Stimulated activated CD8-positive, alpha-beta memory T cell treated with anti-CD3 and anti-CD28 coated beads, Interleukin-7, amount 100 ng/mL, for 48 hours (primary cell): ENCODE results near the gene PPFIA4.
"Not testable (repeated sequence)": the region's sequence is repeated elsewhere in the genome, so short reads cannot be mapped to it uniquely, and the experiment has no call there.

Experiments
- DNase-seq, 2 donors: peaks; one replicate each; pipeline ENCODE4 v3.0.0-alpha.2; 2020; ENCODE audit warnings: low read depth in 1 of 2; ENCODE audit errors: extremely low read depth in 1 of 2

The PPFIA4 gene

DNA sequence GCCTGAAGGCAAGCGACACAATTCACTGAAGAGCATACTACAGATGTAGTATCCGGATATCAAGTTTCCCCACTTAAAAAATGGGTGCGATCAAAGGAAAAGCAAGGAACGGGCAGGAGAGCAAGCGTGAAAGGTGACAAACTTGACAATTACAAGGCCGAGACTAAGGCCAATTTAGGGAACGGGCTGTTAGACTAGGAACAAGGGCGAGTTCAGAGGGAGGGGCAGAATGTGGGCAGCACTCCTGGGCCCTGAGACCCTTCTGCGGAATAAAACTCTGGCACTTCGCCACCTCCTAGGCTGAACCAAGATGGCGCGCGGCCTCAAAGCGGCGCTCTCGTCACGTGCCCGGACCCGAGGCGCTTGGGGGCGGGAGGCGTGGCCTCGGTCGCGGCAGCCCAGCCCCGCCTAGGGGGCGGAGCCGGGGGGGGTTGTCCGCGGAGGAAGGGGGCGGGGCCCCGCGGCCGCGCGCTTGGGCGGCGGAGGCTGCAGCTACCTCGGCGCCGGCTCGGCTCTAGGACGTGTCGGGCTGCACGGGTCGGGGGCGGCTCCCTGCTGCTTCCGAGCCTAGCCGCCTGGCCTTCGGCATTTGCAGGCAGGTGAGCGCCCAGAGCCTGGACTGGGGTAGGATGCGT, at the start of gene PPFIA4:
PPFIA4 (plus strand) TSS at position 461 of the 635 bp plus-strand sequence. CDS start 12,518 bp downstream, outside the sequence.
- peak; percentile 71 to 76 for DNase-seq

DNA sequence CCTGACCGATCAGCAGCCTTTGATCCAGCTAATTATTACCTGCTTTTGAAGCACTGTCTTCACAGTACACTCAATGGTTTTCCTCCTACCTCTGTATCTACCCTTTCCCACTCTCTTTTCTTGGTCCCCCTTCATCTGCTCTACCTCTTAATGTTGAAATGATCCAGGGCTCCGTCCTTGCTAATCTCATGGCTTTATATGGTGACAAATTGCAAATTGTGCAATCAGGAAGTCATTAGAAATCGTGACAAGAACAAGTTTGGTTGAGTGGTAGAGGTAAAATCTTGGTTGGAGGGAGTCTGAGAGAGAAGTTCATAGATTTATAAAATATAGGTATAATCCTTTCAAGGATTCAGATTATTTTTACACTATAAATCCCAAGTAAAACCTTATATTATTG, 49.7 kb upstream of the PPFIA4 start:
- DNase-seq = no peak

DNA sequence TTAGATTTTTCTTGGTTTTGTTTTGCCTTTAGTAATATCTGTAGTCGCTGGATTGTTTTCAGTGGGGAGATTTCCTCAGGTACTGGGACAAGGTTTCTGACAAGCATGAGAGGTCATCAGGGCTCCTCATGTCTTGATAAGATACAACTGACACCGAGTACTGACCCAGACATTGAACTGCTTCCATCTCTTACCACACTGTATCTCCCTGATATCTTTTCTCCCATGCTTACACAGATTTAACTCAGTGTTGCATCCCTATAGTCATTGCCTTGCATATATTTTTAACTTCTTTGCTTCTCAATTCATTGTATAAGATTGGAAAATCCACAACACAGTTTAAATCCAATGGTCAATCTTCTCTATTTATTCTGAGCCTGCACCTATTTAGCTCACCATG, 46.8 kb upstream of the PPFIA4 start:
- no peak for DNase-seq

DNA sequence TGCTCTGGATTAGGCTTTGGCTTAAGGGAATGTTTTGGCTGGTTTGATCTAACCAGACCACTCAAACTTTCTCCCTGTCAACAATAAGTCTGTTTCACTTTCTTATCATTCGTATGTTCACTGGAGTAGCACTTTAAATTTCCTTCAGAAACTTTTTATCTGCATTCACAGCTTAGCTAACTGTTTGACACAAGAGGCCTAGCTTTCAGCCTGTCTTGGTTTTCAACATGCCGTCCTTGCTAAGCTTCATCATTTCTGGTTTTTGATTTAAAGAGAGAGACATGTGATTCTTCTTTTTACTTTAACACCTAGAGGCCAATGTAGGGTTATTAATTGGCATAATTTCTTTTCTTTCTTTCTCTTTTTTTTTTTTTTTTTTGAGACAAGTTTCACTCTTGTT, 44.4 kb upstream of the PPFIA4 start:
- no peak for DNase-seq

DNA sequence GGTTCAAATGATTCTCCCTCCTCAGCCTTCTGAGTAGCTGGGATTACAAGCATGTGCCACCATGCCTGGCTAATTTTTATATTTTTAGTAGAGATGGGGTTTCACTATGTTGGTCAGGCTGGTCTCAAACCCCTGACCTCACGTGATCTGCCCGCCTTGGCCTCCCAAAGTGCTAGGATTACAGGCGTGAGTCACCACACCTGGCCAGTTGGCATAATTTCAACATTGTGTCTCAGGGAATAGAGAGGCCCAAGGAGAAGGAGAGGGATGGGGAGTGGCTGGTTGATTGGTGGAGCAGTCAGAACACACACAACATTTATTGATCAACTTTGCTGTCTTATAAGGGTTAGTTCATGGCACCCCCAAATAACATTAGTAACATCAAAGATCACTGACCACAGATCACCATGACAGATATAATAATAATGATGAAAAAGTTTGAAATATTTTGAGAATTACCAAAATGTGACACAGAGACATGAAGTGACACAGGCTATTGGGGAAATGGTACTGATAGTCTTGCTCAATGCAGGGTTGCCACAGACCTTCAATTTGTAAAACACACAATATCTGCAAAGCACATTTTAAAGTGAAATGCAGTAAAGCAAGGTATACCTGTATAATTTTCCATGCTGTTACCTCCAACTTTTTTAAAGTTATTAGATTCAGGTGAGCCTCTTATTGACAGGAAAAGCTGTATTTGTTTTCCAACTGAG, 43.4 kb upstream of the PPFIA4 start:
- no peak for DNase-seq

DNA sequence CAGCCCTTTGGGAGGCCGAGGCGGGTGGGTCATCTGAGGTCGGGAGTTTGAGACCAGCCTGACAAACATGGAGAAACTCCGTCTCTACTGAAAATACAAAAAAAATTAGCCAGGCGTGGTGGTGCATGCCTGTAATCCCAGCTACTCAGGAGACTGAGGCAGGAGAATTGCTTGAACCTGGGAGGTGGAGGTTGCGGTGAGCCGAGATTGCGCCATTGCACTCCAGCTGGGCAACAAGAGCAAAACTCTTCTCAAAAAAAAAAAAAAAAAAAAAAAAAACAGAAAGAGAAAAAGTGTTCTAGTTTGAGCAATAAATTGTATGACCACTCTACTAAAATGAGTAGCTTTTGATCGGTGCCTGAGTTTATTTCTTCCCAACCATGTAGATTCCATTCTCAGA, 40.2 kb upstream of the PPFIA4 start:
- not testable (repeated sequence) for DNase-seq

DNA sequence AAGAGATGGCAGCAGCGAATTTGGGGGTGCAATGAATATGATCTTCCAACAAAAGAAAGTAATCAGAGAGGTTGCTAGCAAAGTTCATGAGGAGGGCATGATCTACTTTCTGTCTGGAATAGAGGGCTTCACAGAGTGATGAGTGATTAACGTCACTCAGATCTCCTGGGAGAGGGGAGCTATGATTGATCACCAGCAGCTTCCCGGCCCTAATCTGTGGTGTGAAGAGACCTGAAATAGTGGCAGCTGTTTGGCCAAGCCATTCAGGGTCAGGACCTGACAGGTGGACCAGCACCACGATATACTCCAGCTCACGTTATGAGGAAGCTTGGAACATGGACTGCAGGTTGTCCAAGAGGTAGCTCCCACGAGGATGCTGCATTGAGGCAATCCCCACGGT, 39.0 kb upstream of the PPFIA4 start:
- DNase-seq = no peak

DNA sequence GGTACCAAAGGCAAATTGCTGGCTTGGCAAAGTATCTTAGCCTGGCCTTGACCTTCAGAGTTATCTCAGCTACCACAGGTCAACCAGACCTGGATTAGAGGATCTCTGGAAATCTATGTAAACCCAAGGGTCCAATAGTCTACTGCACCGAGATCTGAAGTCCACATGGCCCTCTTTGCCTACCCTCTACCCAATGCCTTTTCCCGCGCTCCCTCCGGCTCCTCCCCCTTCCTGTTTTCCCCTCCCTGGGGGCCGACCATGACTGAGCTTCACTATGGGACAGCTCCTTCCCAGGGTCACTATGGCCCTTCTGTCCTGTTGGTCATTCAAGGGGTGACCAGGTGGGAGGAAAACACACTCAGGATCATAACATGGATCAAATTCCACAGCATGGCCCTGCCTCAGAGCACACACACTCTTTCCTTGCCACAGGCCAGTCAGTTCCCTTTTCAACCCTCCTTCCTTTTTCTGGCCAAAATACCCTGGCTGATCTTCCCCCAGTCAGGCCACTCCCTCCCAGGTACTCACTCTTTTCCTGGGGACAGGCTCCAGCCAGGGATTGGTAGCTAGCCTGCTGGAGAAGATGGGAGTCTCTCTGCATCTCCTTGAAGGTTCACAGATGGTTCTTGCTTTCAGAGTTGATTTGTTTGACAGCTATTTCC, 38.2 kb upstream of the PPFIA4 start:
- DNase-seq = no peak

DNA sequence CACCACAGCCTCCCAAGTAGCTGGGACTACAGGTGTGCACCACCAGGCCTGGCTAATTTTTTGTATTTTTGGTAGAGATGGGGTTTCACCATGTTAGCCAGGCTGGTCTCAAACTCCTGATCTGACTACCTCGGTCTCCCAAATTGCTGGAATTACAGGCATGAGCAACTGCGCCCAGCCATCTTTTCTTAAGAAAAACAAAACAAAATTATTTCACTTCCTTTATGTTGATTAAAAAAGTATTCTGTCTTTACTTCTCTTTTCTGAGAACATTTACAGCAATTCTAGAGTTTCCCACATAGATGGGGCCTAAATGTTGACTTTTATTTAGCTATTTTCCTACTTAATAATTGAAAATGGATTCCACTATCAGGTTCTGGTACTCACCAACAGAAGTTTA, 36.4 kb upstream of the PPFIA4 start:
- no peak for DNase-seq

DNA sequence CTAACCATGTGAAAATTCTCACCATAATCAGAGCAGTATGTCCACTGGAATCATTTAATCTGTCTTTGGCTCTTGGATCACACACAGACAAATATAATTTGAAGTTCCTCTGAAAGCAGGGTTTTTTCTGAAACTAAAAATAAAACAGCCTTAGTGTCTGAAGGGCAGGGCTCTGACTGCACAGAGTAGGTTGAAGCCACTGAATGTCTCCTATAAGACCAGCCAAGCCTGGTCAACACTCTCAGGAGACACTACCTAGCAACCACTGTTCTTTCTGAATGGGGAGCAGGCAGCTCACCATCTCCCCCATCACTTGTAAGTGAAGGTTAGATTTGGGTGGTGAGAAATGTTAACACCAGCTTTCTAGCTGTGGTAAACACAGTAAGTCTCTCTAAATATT, 35.2 kb upstream of the PPFIA4 start:
- no peak for DNase-seq

DNA sequence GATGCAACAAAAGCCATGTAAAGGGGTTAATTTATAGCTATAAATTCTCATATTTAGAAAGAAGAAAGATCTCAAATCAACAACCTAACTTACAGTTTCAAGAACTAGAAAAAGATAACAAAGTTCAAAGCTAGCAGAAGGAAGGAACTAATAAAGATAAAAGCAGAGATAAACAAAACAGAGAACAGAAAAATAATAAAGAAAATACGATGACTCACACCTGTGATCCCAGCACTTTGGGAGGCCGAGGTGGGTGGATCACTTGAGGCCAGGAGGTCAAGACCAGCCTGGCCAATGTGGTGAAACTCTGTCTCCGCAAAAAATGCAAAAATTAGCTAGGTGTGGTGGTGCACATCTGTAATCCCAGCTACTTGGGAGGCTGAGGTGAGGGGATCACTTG, 31.5 kb upstream of the PPFIA4 start:
- no peak for DNase-seq

DNA sequence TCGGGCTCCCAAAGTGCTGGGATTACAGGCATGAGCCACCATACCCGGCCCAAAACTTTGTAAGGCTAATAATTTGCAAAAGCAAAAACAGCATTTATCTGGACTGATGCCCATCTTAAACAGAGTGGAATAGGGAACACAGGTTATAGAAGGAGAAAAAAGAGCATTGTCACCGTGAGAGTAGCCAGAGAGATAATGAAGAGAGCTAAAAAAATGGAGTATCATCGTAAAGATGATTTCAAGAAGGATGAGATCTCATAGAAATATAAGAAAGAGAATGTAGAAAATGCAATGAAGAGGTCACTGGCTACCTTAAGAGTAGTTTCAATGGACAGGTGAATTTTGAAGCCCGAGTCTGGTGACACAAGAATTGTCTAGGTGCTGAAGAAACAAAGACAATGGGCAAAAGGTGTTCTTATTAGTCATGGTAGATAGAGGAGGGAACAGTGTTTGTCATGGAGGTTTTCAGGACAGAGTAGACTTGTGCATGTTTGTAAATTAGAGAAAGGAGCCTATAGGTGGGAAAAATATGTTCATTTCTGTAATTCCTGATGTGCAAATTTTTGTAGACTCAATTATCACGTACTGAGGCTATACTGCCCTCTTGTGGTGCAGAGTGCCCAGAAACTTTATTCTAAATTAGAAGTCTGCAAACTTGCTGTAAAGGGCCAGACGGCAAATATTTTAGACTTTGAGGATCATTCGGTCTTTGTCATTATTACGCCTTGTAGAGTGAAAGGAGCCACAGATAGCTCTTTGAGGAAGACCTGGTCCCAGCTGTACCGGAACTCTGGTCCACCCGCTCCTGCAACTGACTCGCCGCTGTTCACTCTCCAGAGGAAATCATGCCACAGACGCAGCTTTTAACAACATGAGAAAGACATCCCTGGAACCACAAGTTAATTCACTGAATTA, 27.2 kb upstream of the PPFIA4 start:
- peak in 1 of 2 donors; percentile 19 for DNase-seq

DNA sequence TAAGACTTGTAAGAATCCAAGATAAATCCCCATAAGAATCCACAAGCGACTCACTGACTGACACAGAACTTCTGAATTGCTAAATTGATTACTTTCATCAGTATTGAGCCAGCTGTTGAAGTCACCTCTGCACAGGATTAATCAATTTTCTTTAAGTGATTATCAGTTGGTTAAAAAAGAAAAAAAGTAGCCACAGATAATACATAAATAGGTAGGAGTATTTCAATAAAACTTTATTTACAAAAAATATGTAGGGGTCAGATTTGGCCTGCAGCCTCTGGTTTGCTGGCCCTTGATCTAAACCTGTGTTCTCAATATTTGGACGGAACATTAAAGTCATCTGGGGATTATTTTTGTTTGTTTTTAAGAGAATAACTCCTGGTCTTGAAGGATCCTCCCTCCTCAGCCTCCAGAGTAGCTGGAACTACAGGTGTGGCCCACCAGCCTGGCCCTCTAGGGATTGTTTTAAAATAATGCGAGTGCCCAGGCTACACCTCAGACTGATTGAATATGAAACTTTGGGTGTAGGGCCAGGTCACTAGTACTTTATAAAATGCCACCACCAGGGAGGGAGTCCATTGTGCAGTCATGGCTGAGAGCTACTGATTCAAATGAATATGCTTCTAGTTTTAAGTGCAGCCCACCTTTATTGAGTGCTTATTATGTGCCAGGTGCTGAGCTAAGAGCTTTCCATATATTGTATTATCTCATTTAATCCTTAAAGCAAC, 25.9 kb upstream of the PPFIA4 start:
- DNase-seq = no peak

DNA sequence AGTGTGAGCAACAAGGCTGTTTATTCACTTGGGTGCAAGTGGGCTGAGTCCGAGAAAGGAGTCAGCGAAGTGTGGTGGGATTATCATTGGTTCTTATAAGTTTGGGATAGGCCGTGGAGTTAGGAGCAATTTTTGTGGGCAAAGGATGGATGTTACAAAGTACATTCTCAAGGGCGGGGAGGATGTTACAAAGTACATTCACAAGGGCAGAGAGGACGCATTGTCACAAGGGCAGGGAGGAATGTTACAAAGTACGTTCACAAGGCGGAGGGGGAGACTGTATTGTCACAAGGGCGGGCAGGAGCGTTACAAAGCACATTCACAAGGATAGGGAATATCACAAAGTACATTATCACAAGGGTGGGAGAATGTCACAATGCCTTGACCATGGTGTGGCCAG, 24.3 kb upstream of the PPFIA4 start:
- DNase-seq = no peak

DNA sequence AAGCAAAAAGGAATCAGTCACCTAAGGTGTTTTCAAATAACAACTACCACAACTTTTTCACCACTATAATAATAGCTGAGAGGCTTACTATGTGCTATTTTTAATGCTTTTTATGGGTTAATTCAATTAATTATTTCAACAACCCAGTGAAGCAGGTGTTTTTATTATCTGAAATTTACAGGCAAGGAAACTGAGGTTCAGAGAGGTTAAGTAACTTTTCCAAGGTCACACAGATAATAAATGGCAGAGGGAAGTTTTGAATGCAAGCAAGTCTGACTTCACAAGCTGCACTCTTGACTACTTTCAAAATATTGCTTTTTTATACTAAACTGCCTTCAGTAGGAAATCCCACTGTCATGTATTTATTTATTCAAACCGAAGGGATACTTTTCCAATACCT, 23.3 kb upstream of the PPFIA4 start:
- DNase-seq = no peak

DNA sequence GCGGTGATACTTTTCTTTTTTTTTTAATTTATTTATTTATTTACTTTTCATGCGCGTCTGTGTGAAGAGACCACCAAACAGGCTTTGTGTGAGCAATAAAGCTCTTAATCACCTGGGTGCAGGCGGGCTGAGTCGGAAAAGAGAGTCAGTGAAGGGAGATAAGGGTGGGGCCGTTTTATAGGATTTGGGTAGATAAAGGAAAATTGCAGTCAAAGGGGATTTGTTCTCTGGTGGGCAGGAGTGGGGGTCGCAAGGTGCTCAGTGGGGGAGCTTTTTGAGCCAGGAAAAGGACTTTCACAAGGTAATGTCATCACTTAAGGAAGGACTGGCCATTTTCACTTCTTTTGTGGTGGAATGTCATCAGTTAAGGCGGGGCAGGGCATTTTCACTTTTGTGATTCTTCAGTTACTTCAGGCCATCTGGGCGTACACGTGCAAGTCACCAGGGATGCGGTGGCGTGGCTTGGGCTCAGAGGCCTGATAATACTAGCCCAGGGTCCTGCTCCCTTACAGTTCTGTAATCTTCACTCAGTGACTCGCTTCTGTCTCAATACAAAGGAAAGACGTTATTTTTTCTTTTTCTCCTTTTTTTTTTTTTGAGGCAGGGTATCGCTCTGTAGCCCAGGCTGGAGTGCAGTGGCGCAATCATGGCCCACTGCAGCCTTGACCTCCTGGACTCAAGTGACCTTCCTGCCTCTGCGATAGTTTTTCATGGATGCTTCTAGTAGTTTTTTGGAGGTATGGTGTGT, 20.7 kb upstream of the PPFIA4 start:
- not testable (repeated sequence) for DNase-seq

DNA sequence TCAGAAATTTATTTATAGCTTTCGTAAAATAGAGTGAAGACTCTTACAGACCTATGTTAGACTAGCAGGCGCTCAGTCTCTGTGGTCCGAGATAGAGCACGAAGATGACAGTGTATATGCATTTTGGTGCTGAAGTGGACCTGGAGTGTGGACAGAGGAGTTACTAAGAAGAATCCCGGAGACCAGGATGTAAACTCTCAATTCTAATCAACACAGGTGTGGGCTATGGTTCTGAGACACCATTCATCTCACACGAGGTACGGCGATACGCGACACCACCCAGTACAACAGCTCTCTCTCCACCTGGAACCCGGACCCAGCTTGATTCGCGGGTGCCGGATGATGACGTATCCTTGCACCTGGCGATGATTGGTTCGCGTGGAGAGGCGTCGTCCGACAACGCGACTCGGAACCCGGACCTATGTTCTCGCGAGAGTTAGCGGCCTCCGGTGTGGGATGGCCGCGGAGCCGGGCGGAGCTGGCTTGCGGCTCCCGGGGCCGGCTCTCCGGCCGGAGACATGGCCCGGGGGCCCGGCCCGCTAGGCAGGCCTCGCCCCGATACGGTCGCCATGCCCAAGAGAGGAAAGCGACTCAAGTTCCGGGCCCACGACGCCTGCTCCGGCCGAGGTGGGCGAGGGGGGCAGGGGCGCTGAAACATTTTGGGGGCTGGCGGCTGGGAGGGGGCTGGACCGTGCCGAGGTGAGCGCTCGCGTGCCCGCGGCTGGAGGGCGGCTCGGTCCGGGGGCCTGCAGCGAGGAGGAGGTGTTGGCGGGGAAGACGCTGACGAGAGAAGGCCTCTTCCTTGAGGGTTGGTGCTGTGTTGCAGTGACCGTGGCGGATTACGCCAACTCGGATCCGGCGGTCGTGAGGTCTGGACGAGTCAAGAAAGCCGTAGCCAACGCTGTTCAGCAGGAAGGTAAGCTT, 19.1 kb upstream of the PPFIA4 start, which contains the start of gene TMEM183A:
TMEM183A (plus strand) TSS at position 427 of the 924 bp plus-strand sequence; CDS start at position 519, 92 bp downstream.
- DNase-seq = peak; percentile 82 to 96

DNA sequence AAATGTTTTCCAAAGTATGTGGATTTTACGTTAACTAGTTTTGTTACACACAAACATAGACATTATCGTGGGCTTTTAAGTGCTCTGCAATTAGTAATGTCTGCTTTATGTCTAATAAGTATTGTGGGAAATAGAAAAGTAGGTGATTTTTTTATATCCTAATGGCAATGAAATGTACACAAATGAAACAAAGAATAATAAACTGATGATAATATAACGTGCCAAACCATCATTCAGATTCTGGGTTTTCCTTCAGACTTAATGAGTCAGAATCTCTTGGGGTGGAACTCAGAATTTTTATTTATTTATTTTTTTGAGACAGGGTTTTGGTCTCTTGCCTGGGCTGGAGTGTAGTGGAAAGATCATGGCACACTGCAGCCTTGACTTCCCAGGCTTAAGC, 17.1 kb upstream of the PPFIA4 start:
- DNase-seq = no peak

DNA sequence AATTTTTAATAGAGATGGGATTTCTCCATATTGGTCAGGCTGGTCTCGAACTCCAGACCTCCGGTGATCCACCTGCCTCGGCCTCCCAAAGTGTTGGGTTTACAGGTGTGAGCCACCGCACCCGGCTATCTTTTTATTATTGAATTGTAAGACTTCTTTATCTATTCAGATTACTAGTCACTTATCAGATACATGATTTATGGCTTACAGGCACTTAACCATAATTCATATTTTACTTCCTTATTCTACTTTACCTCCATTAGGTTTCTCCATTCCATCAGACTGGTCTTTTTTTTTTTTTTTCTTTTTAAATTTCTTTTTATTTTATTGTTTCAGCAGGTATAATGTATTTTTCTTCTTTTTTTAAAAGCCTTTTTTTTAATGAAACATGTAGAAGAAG, 14.7 kb upstream of the PPFIA4 start:
- DNase-seq = no peak
